SK-N-SH treated with all-trans-retinoic acid at 6 μM for 48 hours (cell line): ENCODE data around the gene ATG10.

Source experiments
- ATAC-seq: fragments of 200-7000 bp; cut with Tn5 transposase; 3 replicates; pipeline ENCODE4 v1.9.1; 2020; ENCODE audit warnings: mild to moderate bottlenecking, moderate library complexity
- ARNTL ChIP-seq: fragments of 450-650 bp; formaldehyde crosslinking; IDR thresholded peaks from 2 replicates; pipeline ENCODE4 v1.5.0; 2020; ENCODE audit warnings: low read depth, mild to moderate bottlenecking, moderate library complexity, borderline replicate concordance
- BACH2 ChIP-seq: fragments of 250-450 bp; sonication (Bioruptor Pico); IDR thresholded peaks from 2 replicates; pipeline ENCODE4 v1.9.0; 2021; ENCODE audit warnings: mild to moderate bottlenecking, borderline replicate concordance
- CSDC2 ChIP-seq: fragments of 250-450 bp; sonication (Bioruptor Pico); IDR thresholded peaks from 2 replicates; pipeline ENCODE4 v1.5.0; 2020; ENCODE audit warnings: mild to moderate bottlenecking, moderate library complexity
- ESRRG ChIP-seq: fragments of 250-450 bp; sonication (Bioruptor Pico); IDR thresholded peaks from 2 replicates; pipeline ENCODE4 v1.6.1; 2021; ENCODE audit warnings: mild to moderate bottlenecking
- GLIS3 ChIP-seq: fragments of 250-450 bp; sonication (Bioruptor Pico); IDR thresholded peaks from 2 replicates; pipeline ENCODE4 v1.5.0; 2020; ENCODE audit warnings: mild to moderate bottlenecking, moderate library complexity
- ISL1 ChIP-seq: fragments of 250-450 bp; sonication (Bioruptor Pico); IDR thresholded peaks from 2 replicates; pipeline ENCODE4 v2.1.2; 2022; ENCODE audit warnings: mild to moderate bottlenecking, moderate library complexity
- OSR1 ChIP-seq: fragments of 250-450 bp; sonication (Bioruptor Pico); IDR thresholded peaks from 2 replicates; pipeline ENCODE4 v1.8.0; 2022; ENCODE audit warnings: moderate library complexity, mild to moderate bottlenecking, inconsistent platforms
- POU6F1 ChIP-seq: fragments of 250-450 bp; sonication (Bioruptor Pico); IDR thresholded peaks from 2 replicates; pipeline ENCODE4 v1.8.0; 2021; ENCODE audit warnings: low read depth, mild to moderate bottlenecking, moderate library complexity, borderline replicate concordance
- PPARA ChIP-seq: fragments of 250-450 bp; sonication (Bioruptor Pico); IDR thresholded peaks from 2 replicates; pipeline ENCODE4 v1.5.0; 2020; ENCODE audit warnings: mild to moderate bottlenecking, borderline replicate concordance
- RARB ChIP-seq: fragments of 250-450 bp; sonication (Bioruptor Pico); IDR thresholded peaks from 2 replicates; pipeline ENCODE4 v1.8.0; 2021; ENCODE audit warnings: mild to moderate bottlenecking, moderate library complexity
- SNAI2 ChIP-seq: fragments of 250-450 bp; sonication (Bioruptor Pico); IDR thresholded peaks from 2 replicates; pipeline ENCODE4 v1.5.0; 2020; ENCODE audit warnings: mild to moderate bottlenecking, moderate library complexity
- TOX ChIP-seq: fragments of 250-450 bp; sonication (Bioruptor Pico); IDR thresholded peaks from 2 replicates; pipeline ENCODE4 v1.8.0; 2021; ENCODE audit warnings: mild to moderate bottlenecking, moderate library complexity, borderline replicate concordance
- TSHZ2 ChIP-seq: fragments of 250-450 bp; sonication (Bioruptor Pico); IDR thresholded peaks from 2 replicates; pipeline ENCODE4 v1.5.0; 2020; ENCODE audit warnings: mild to moderate bottlenecking, moderate library complexity
- ZC3H10 ChIP-seq: fragments of 250-450 bp; sonication (Bioruptor Pico); IDR thresholded peaks from 2 replicates; pipeline ENCODE4 v1.5.1; 2021; ENCODE audit warnings: mild to moderate bottlenecking, moderate library complexity
- ZFP3 ChIP-seq: fragments of 250-450 bp; sonication (Bioruptor Pico); IDR thresholded peaks from 2 replicates; pipeline ENCODE4 v1.5.0; 2020; ENCODE audit warnings: mild to moderate bottlenecking, moderate library complexity
- ZFP30 ChIP-seq: fragments of 450-650 bp; formaldehyde crosslinking; IDR thresholded peaks from 2 replicates; pipeline ENCODE4 v1.5.0; 2022; ENCODE audit warnings: mild to moderate bottlenecking, moderate library complexity
- ZNF565 ChIP-seq: fragments of 450-650 bp; formaldehyde crosslinking; conservative IDR thresholded peaks from 2 replicates; pipeline ENCODE4 v1.5.0; 2020; ENCODE audit warnings: low read depth, mild to moderate bottlenecking, moderate library complexity
- ZNF70 ChIP-seq: fragments of 450-650 bp; formaldehyde crosslinking; IDR thresholded peaks from 2 replicates; pipeline ENCODE4 v1.5.0; 2020; ENCODE audit warnings: mild to moderate bottlenecking, moderate library complexity
- ZNF8 ChIP-seq: fragments of 450-650 bp; formaldehyde crosslinking; IDR thresholded peaks from 2 replicates; pipeline ENCODE4 v1.5.0; 2020; ENCODE audit warnings: mild to moderate bottlenecking, moderate library complexity
- TF ChIP-seq, protein P1 (sequence below): fragments of 250-450 bp; sonication (Bioruptor Pico); IDR thresholded peaks from 2 replicates; pipeline ENCODE4 v1.5.1; 2021; ENCODE audit warnings: mild to moderate bottlenecking, moderate library complexity
- TF ChIP-seq, protein P2 (sequence below): fragments of 250-450 bp; sonication (Bioruptor Pico); IDR thresholded peaks from 2 replicates; pipeline ENCODE4 v1.5.1; 2020; ENCODE audit warnings: low read depth, mild to moderate bottlenecking, moderate library complexity
- TF ChIP-seq, protein P3 (sequence below): fragments of 250-450 bp; sonication (Bioruptor Pico); IDR thresholded peaks from 2 replicates; pipeline ENCODE4 v1.8.0; 2020; ENCODE audit warnings: mild to moderate bottlenecking, moderate library complexity, borderline replicate concordance

ATG10 gene

DNA sequence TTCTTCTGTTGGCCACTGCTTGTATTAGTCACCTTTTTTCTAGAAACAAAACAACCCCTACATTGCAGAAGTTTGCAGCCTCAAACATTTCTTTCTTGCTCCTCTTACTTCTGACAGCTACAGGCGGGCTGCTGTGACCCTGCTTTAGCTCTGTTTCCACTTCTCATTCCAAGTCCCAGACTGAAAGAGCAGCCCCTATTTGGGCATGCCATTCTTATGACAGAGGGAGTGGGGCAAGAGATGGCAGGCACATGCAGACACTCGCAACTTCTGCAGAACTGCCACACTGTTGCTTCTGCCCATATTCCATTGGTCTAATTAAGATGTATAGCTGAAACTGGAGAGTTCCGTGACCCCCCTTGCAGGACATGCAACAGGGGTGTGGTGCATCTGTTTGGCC, 325.9 kb downstream of the ATG10 start:
- no peak for ATAC-seq
- TF ChIP-seq, protein P1, sequence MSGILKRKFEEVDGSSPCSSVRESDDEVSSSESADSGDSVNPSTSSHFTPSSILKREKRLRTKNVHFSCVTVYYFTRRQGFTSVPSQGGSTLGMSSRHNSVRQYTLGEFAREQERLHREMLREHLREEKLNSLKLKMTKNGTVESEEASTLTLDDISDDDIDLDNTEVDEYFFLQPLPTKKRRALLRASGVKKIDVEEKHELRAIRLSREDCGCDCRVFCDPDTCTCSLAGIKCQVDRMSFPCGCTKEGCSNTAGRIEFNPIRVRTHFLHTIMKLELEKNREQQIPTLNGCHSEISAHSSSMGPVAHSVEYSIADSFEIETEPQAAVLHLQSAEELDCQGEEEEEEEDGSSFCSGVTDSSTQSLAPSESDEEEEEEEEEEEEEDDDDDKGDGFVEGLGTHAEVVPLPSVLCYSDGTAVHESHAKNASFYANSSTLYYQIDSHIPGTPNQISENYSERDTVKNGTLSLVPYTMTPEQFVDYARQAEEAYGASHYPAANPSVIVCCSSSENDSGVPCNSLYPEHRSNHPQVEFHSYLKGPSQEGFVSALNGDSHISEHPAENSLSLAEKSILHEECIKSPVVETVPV: no peak
- TF ChIP-seq PPARA (CRISPR knock-in tag) (no peak), ZNF70 (CRISPR knock-in tag) (no peak), ZFP30 (CRISPR knock-in tag) (no peak), ZNF565 (CRISPR knock-in tag) (no peak), TSHZ2 (CRISPR knock-in tag) (no peak), GLIS3 (CRISPR knock-in tag) (no peak), ISL1 (CRISPR knock-in tag) (no peak), BACH2 (CRISPR knock-in tag) (no peak), OSR1 (no peak), SNAI2 (CRISPR knock-in tag) (no peak), TOX (CRISPR knock-in tag) (no peak), ZFP3 (CRISPR knock-in tag) (no peak), ZC3H10 (CRISPR knock-in tag) (no peak), ARNTL (CRISPR knock-in tag) (no peak), ESRRG (CRISPR knock-in tag) (no peak), POU6F1 (CRISPR knock-in tag) (no peak), CSDC2 (CRISPR knock-in tag) (no peak)
- TF ChIP-seq, protein P2, sequence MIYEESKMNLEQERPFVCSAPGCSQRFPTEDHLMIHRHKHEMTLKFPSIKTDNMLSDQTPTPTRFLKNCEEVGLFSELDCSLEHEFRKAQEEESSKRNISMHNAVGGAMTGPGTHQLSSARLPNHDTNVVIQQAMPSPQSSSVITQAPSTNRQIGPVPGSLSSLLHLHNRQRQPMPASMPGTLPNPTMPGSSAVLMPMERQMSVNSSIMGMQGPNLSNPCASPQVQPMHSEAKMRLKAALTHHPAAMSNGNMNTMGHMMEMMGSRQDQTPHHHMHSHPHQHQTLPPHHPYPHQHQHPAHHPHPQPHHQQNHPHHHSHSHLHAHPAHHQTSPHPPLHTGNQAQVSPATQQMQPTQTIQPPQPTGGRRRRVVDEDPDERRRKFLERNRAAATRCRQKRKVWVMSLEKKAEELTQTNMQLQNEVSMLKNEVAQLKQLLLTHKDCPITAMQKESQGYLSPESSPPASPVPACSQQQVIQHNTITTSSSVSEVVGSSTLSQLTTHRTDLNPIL (CRISPR knock-in tag): no peak
- TF ChIP-seq, protein P3, sequence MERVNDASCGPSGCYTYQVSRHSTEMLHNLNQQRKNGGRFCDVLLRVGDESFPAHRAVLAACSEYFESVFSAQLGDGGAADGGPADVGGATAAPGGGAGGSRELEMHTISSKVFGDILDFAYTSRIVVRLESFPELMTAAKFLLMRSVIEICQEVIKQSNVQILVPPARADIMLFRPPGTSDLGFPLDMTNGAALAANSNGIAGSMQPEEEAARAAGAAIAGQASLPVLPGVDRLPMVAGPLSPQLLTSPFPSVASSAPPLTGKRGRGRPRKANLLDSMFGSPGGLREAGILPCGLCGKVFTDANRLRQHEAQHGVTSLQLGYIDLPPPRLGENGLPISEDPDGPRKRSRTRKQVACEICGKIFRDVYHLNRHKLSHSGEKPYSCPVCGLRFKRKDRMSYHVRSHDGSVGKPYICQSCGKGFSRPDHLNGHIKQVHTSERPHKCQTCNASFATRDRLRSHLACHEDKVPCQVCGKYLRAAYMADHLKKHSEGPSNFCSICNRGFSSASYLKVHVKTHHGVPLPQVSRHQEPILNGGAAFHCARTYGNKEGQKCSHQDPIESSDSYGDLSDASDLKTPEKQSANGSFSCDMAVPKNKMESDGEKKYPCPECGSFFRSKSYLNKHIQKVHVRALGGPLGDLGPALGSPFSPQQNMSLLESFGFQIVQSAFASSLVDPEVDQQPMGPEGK (CRISPR knock-in tag): no peak

DNA sequence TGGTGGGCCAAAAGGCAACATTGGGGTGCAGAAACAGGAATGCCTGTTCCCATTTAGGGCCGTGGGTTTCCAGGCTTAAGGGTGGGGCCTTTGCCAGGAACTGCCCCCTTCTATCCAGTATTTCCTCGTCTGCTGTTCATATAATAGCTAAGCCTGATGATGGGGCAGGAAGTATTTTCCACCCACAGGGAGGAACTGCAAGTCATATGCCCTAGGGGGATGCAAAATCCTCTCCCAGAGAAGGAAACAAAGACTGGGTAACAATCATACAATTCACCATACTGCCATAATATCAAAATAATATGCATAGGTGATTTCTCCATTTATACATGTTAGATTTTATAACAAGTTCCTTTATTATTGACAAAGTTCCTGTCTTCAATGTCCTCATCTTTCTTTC, 326.8 kb downstream of the ATG10 start:
- TF ChIP-seq, protein P3 (CRISPR knock-in tag): no peak
- TF ChIP-seq RARB (CRISPR knock-in tag): no peak
- no peak for TF ChIP-seq TOX (CRISPR knock-in tag)
- TF ChIP-seq SNAI2 (CRISPR knock-in tag): no peak
- no peak for TF ChIP-seq ESRRG (CRISPR knock-in tag)
- TF ChIP-seq ZFP30 (CRISPR knock-in tag): no peak
- TF ChIP-seq ISL1 (CRISPR knock-in tag): no peak
- TF ChIP-seq ZNF8: no peak
- TF ChIP-seq, protein P1: no peak
- TF ChIP-seq ZNF70 (CRISPR knock-in tag): no peak
- TF ChIP-seq BACH2 (CRISPR knock-in tag): no peak
- ATAC-seq: no peak
